ENCODE measurements around the gene AUTS2. TPM values are rescaled to one million over a fixed set of nuclear protein-coding genes. Genes with fewer than 3 reads are reported as not detected.

Gene AUTS2
- total and polyA plus RNA-seq, 2 experiments from 2014 or later: 32.0 to 91.0 TPM

GRCh38 chr7:70696201-70696754, 1098.0 kb downstream of the AUTS2 start:
- TF ChIP-seq NANOG (IDR thresholded peaks at IDR 0.05; ENCODE audit: borderline replicate concordance) (no peak), EZH2phosphoT487 (IDR thresholded peaks at IDR 0.05; ENCODE audit: unreplicated experiment) (no peak), EZH2 (IDR thresholded peaks at IDR 0.05; ENCODE audit: low read depth, unreplicated experiment) (no peak), POLR2AphosphoS5 (IDR thresholded peaks at IDR 0.05; ENCODE audit: low read depth) (no peak), ZNF331 (CRISPR knock-in tag; IDR thresholded peaks at IDR 0.05; ENCODE audit: low read depth) (no peak), ZNF114 (CRISPR knock-in tag; IDR thresholded peaks at IDR 0.05) (no peak)
- TF ChIP-seq, protein P1, sequence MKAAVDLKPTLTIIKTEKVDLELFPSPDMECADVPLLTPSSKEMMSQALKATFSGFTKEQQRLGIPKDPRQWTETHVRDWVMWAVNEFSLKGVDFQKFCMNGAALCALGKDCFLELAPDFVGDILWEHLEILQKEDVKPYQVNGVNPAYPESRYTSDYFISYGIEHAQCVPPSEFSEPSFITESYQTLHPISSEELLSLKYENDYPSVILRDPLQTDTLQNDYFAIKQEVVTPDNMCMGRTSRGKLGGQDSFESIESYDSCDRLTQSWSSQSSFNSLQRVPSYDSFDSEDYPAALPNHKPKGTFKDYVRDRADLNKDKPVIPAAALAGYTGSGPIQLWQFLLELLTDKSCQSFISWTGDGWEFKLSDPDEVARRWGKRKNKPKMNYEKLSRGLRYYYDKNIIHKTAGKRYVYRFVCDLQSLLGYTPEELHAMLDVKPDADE (IDR thresholded peaks at IDR 0.05): no peak
- H3K4me1 ChIP-seq (ENCODE audit: insufficient read depth): peaks cover 44% of the 10 kb centered on the region
- peaks cover 10% of the 10 kb centered on the region for H3K4me1 Mint-ChIP-seq
- peaks cover 34% of the 10 kb centered on the region for H3K27me3 ChIP-seq (ENCODE audit: insufficient read depth)
- H3K79me2 ChIP-seq (replicated peaks; ENCODE audit: insufficient read depth): peaks cover 49% of the 10 kb centered on the region
- DNase-seq (ENCODE audit: low spot score): no peak
- no peak overlapping the region for H2AFZ ChIP-seq
- peaks cover 12% of the 10 kb centered on the region; the same call in 1 of the 2 replicates for H4K20me1 ChIP-seq (replicated peaks; ENCODE audit: insufficient read depth)
- no peak overlapping the region for H3K27ac Mint-ChIP-seq
- H3K9me2 ChIP-seq (ENCODE audit: insufficient read depth): no peaks in the 10 kb centered on the region
- no peaks in the 10 kb centered on the region for H3K36me3 ChIP-seq (ENCODE audit: insufficient read depth)
- H3K36me3 Mint-ChIP-seq (ENCODE audit: low read depth): peaks cover 20% of the 10 kb centered on the region
- H3K27me3 Mint-ChIP-seq (ENCODE audit: insufficient read depth, low read depth, poor library complexity): peaks cover 29% of the 10 kb centered on the region
- peaks cover 3% of the 10 kb centered on the region; the same call in 1 of the 3 replicates for H3K9me3 Mint-ChIP-seq
- H3F3A ChIP-seq (replicated peaks; ENCODE audit: low read depth): 0 out of 2 replicates have a peak, but pooled peaks cover 5% of the 10 kb centered on the region
- no peak overlapping the region for H3K27ac ChIP-seq (ENCODE audit: low read depth)
- no peak for ATAC-seq
- peak overlapping the region; percentile 78 for H3K4me3 ChIP-seq
- peak overlapping the region; percentile 87 for H3K4me2 ChIP-seq
- H3K4me3 Mint-ChIP-seq: no peak overlapping the region

DNA sequence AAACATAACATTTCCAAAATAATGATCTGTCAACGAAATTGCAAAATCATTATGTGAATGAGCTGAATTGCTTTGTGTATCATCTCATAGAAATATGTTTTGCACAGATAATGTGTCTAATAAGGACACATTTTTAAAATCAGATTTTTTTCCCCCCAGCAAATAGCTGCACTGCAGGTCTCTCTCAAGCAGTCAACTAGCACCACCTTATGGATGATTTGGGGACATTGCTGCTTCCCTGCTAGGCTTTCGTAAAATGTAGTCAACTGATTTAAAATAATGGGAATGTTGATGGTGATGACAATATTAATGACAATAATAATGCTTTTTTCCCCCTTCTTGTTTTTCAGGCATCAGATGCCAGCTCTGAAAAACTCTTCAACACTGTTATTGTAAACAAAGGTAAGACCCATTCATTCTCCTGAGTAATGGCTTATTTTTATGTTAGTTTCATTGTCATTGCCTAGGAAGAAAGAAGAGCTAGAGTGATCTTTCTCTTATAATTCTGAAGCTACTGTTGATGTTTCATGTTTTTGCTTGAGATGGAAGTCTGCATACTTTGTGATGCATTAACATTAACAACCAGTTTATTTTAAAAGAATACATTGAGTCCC, 1100.1 kb downstream of the AUTS2 start:
- no peaks in the 10 kb centered on the region for H3K36me3 ChIP-seq (ENCODE audit: insufficient read depth)
- TF ChIP-seq CREB1 (CRISPR knock-in tag; IDR thresholded peaks at IDR 0.05; ENCODE audit: low read depth): no peak
- peak; percentile 87 to 98 for TF ChIP-seq CTCF (conservative IDR thresholded peaks at IDR 0.05; ENCODE audit: low read depth in 2 of 2)
- H3F3A ChIP-seq (replicated peaks; ENCODE audit: low read depth): 0 out of 2 replicates have a peak, but pooled peaks cover 3% of the 10 kb centered on the region
- no peak overlapping the region for H3K27ac ChIP-seq (ENCODE audit: low read depth)
- H2AFZ ChIP-seq: no peak overlapping the region
- no peak overlapping the region for H3K27ac Mint-ChIP-seq
- H3K9me3 Mint-ChIP-seq: peaks cover 3% of the 10 kb centered on the region; the same call in 1 of the 3 replicates
- peaks cover 14% of the 10 kb centered on the region for H3K27me3 ChIP-seq (ENCODE audit: insufficient read depth)
- H3K36me3 Mint-ChIP-seq (ENCODE audit: low read depth): peaks cover 39% of the 10 kb centered on the region
- peak overlapping the region; percentile 78 for H3K4me3 ChIP-seq
- H3K4me1 Mint-ChIP-seq: peaks cover 1% of the 10 kb centered on the region
- peak overlapping the region; percentile 87 for H3K4me2 ChIP-seq
- H4K20me1 ChIP-seq (replicated peaks; ENCODE audit: insufficient read depth): peaks cover 12% of the 10 kb centered on the region; the same call in 1 of the 2 replicates
- peaks cover 69% of the 10 kb centered on the region for H3K79me2 ChIP-seq (replicated peaks; ENCODE audit: insufficient read depth)
- peak; percentile 72 for DNase-seq (ENCODE audit: low spot score)
- peaks cover 15% of the 10 kb centered on the region for H3K27me3 Mint-ChIP-seq (ENCODE audit: insufficient read depth, low read depth, poor library complexity)
- peaks cover 59% of the 10 kb centered on the region for H3K4me1 ChIP-seq (ENCODE audit: insufficient read depth)
- no peak for ATAC-seq
- H3K4me3 Mint-ChIP-seq: no peak overlapping the region
- H3K9me2 ChIP-seq (ENCODE audit: insufficient read depth): no peaks in the 10 kb centered on the region

All from GM23338 (cell line).